HG03064 (cell line): ENCODE measurements around the gene PDCD1LG2.
"Not testable (repeated sequence)": the region's sequence is repeated elsewhere in the genome, so short reads cannot be mapped to it uniquely, and the experiment has no call there.

Source experiments
- ATAC-seq: cut with Tn5 transposase; IDR thresholded peaks from one replicate; pipeline ENCODE4 v1.9.1; 2021; ENCODE audit warnings: low read depth; ENCODE audit not compliant: unreplicated experiment

PDCD1LG2 gene

DNA sequence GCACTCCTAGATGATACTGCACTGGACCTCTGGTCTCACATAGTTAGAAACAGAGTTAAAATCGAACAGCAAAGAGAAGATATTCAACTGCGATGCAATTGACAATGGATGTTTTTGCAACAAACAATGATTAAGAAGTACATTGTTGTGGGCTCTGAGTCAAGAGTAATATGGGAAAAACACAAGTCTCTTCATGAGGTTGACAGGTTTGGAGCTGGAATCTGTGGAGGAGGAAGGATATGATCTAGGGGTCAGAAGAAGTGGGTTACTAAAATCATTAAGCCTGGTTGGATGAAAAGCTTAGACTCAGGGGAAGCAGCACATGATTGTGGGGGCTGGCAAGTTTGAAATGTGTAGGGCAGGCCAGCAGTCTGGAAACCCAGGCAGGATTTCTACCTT lies 53.1 kb downstream of the PDCD1LG2 start:
- ATAC-seq, result no peak

DNA sequence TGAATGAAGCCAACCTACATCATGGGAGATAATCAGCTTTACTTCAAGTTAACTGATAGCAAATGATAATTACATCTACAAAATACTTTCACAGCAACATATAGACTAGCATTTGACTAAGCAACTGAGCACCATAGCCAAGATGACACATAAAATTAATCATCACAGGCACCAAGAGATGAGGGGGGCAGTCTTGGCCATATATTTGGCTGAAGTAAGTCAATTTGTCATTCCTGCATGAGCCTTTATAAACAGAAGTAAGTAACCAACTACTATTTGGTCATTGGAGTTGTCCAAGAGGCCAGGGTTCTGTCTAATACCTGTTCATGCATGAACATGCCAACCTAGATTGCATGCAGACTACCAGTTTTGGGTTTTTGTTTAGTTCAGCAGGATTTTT lies 53.6 kb downstream of the PDCD1LG2 start:
- no peak for ATAC-seq

DNA sequence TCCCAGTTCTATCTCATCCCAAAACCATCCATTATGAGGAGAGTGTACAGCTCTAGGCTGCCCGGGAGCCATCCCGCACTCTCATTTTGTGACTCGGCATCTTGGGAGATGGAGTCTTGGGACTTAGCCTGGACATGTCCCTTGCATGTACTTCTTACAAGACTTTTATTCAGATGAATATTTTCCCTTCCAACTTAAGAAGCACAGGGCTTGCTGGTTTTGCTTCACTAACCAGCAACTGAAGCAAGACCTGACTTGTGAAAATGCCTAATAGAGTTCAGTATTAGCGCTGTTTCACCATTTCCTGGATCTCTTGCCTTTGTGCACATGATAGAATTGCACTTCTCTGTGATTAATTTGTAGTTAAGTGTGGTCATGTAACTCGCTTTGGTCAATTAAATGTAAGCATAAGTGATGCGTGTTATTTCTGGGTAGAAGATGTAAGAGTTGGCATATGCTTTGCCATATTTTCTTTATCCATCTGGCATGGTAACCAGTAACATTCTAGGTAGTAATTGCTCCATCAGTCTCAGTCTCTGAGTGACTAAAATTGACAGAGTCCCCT lies 55.8 kb downstream of the PDCD1LG2 start:
- ATAC-seq, result peak; percentile 45

DNA sequence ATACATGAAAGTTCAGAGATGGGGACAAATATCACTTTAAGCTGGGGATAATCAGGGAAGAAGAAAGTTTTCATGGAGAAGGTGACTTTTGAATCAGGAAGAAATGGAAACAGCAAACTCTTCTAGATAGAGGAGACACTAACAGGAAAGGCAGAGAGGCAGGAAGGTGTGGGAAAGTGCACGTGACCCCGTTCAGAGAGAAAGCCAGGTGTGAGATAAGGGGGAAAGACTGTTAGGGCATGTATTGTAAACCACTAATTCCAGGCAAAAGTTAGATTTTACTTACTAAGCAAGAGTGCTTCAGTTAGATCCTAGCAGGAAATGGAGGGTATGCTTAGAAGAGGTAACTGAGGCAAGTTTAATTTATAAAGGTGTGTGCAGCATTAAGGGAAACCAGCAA lies 58.5 kb downstream of the PDCD1LG2 start:
- no peak for ATAC-seq

DNA sequence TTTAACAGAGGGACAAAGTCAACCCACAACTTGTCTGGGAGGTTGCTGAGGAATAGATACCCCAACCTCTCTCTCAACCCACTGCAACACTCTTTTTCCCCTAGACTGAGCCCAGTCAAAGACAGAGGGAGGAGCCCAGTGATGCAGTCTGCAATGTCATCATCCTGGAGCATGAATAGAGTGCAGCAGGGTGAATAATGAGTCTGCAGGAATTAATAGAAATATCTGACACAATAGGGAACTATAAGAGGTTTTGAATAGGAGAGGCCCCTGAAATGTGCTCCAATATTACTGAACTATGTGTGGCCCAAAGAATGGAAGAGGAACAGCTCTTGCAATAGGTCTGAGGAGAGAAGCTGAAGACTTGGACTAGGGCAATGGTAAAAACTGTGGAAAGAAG lies 59.1 kb downstream of the PDCD1LG2 start:
- no peak for ATAC-seq

DNA sequence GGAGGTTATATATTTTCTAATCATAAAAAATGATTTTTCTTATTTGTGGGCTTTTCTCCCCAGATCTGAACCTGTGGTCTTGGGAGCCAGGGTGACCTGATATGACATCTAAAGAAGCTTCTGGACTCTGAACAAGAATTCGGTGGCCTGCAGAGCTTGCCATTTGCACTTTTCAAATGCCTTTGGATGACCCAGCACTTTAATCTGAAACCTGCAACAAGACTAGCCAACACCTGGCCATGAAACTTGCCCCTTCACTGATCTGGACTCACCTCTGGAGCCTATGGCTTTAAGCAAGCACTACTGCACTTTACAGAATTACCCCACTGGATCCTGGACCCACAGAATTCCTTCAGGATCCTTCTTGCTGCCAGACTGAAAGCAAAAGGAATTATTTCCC lies 59.6 kb downstream of the PDCD1LG2 start:
- ATAC-seq, result no peak

DNA sequence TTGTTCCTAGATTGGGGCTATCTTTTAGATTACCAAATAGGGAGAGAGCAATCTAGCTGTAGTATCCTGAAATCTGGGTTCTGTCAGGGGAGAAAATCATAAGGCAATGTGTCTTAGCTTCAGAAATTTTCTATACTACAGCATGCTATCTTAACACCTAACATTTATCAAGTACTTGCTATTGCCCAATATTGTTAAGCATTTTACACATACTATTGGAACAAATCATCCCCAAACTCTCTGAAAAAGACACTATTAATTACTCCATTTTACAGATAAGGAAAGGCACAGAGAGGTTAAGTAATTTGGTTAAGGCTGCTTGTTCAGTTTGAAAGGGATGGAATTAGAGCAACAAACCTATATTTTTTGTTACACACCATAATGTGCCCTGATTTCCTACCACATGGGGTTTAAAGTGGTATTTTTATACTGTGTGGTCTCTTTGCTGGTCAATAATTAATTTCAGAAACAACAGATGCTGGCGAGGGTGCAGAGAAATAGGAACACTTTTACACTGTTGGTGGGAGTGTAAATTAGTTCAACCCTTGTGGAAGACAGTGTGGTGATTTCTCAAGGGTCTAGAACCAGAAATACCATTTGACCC lies 61.4 kb downstream of the PDCD1LG2 start:
- ATAC-seq, result no peak

DNA sequence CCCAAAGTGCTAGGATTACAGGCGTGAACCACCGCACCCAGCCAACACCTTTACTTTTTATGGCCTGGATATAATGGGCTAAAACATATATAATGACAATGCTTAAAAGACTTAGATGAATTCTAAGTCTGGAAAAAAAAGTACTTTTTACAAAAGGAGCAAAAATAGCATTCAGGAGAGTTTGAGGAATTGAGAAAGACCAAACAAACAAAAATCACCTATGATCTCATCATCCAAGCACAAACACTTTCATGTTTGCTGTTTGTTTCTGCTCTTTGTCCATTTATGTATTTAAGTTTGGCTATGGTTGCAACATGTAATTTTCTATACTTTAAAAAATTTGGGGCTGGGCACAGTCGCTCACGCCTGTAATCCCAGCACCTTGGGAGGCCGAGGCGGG lies 63.8 kb downstream of the PDCD1LG2 start:
- ATAC-seq, result no peak

DNA sequence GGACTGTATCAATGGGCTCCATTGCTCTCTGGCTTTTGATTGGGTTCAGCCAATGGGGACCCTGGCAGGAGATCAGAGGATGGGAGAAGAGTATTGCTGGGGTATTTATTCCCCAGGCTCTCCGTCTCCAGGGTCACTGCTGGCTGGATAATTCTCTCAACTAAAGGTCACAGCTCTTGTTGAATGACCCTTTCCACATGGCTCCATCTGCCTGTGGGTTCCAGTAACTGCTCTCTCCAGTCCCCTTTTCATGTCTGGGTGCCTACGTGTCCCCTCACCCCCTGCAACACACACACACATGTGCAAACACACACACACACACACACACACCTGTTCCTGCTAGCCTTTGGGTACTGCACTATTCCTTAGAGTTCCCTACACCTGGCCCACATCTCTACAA lies 64.7 kb downstream of the PDCD1LG2 start:
- no peak for ATAC-seq

DNA sequence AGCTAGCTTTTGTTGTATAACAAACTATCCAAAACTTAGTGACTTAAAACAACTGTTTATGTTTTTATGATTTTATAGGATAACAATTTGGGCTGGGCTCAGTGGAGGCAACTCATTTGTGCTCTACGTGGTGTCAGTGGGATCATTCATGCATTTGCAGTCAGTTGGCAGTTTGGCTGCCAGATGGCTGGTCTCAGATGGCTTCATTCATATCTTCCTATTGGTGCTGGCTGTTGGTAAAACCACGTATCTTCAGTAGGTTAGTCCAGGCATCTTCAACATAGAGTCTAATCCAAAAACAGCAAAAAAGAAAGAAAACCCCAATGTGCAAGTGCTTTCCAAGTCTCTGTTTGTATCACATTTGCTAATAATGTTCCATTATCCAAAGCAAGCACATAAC lies 66.9 kb downstream of the PDCD1LG2 start:
- no peak for ATAC-seq

DNA sequence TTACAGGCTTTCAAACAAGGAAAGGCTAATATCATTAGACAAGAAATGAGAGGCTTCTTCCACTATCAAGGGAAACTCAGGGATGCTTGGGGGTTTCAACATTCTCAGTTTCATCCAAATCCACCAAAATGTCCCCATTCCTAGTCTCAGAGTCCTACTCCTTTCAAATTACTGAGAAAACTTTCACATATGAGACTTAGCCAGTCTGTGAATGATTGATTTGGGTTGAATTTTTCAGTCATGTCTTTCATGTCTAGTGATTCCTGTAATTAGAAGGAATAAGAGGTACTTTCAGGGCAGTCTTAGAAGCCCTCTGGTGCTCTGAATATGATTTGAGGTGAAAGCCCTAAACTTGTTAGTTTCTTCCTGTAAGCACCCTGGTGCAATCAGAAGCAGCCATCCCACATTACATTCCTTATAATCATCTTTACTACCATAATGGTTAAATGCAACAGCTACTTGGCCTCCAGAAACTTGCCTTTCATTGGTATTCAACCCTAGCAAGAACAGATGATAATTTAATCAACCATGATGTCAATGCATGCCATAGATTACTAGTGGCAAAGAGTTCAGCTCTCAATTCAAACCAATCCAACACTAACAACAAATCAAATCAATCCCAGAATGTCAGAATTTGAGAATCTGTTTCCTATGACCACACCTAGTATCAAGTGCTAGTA lies 67.8 kb downstream of the PDCD1LG2 start:
- ATAC-seq, result no peak

DNA sequence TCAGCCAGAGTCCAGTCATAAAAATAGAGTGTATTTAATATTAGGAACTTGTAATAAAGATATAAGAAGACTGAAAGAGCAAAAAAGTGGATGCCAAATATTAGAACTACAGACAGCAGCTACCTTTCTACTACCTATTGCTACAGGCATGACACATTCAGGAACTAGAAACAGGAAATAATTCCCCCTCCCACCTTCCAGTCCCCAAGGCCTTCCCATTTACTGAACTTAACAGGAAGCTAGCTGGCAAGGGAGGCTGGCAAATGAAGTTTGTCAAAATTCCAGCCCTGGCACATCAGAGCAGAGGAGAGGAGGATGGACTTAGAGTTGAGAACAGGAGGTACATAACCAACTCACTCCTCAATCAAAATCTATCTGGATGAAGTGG lies 68.4 kb downstream of the PDCD1LG2 start:
- no peak for ATAC-seq

DNA sequence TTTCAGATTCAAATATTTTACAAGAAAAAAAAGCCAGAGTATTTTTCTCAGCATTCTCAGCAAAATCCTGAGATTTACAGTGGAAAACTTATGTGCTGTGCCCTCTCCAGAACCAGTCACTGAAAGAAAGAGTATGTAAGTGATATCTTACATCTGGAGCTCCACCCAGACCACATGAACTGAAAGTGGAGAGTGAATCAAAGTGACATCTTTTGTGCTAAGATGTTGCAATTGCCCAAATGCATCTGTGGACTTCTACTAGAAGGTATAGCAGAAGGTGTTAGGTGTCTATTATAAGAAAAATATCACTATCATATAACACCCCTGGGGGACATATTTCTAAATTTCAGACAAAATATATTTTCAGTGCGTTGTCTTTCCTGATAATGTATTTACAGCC lies 69.5 kb downstream of the PDCD1LG2 start:
- no peak for ATAC-seq

DNA sequence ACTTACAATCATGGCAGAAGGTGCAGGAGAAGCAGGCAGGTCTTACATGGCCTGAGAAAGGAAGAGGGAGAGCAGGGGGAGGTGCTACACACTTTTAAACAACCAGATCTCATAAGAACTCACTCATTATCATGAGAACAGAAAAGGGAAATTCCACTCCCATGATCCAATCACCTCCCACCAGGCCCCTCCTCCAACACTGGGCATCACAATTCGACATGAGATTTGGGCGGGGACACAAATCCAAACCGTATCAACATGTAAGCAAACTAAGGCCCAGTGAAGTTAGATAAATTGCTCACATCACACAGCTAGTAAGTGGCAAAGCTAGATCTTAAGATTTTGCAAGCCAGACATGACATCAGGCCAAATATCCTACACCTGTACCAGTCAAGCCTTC lies 70.3 kb downstream of the PDCD1LG2 start:
- no peak for ATAC-seq

DNA sequence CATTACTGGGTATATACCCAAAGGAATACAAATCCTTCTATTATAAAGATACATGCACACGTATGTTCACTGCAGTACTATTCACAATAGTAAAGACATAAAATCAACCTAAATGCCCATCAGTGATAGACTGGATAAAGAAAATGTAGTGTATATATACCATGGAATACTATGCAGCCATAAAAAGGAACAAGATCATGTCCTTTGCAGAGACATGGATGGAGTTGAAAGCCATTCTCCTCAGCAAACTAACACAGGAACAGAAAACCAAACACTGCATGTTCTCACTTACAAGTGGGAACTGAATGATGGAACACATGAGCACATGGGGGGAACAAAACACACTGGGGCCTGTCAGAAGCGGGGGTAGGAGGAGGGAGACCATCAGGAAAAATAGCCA lies 71.4 kb downstream of the PDCD1LG2 start:
- not testable (repeated sequence) for ATAC-seq

DNA sequence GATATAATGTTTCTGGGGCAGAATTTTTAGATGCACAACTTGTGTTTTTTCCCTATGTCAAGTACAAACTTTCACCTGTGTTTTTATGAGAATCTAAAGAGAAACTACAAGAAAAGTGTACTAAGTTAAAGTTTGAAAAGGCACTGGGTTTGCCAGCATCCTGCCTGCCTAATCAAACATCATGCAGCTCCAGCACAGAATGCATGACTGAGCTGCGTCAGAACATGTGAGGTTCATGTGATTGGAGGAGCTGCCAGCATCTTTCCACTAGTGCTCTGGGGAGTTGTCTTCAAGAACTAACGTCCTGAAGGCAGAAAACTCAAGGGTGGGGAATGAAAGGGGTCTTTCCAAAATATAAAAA lies 72.5 kb downstream of the PDCD1LG2 start:
- peak; percentile 54 for ATAC-seq

DNA sequence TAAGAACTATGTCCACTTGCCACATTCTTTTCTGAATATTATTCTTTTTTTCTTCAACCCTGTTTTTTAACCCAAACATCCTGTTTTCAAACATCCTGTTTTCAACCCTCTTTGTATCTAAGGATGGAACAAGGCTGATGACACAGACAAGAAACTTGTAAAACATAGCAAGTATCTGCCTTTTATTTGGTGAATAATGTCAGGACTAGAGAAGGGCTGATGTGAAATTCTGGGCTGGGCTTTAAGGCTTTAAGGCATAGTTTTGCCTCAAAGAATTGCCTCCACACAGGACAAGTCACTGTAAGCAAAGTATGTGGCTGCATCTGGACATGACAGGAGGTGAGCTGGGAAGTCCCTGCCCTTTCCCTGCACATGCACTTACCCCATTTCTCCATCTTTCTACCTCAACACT lies 76.1 kb downstream of the PDCD1LG2 start:
- no peak for ATAC-seq

DNA sequence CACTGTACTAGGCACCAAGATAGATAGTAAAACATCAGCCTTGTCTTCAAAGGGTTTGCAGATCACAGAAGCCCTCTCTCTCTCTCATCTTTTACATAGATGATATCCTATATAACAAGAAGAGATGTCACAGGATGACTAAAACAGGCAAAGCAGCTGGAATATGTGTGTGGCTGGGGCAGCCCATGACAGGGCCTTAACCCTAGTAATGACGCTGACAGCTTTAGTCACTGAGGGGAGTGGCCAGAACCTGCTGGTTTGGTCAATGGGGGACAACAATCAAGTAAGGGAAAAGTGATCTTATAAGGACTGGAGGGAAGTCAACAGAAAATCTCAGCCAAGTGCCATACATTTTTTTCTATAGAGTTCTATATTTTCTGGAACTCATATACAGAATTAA lies 76.7 kb downstream of the PDCD1LG2 start:
- no peak for ATAC-seq

DNA sequence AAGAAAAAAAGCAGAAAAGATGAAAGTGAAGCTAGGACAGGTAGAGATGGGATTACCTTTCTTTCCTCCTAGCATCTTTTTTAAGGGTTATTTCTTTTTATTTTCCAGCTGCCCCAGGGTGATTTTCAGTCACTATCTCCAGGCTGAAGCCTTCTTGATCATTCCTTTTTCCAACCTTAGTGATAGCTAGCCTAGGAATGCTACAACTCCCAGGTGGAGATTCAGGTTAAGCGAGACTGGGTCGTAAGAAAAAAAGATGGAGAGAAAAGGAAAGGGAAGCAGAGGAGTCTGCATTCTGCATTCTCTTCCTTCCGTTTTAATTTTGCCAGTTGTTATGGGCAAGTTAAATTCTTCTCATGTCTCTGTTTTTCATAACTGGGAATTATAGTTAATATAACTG lies 81.9 kb downstream of the PDCD1LG2 start:
- no peak for ATAC-seq

DNA sequence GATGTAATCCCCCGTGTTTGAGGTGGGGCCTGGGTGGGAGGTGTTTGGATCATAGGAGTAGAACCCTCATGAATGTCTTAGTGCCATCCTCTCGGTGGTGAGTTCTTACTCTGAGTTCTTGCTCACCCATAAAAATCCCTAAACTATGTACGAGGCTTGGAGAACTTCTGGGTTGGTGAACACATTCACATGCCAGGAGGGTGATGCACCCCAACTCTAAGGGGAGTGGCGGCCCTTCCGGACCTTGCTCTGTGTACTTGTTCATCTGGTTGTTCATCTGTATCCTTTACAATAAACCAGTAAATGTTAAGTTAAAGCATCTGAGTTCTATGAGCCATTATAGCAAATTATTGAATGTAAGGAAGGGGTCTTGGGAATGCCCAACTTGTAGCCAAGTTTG lies 82.6 kb downstream of the PDCD1LG2 start:
- ATAC-seq, result no peak

DNA sequence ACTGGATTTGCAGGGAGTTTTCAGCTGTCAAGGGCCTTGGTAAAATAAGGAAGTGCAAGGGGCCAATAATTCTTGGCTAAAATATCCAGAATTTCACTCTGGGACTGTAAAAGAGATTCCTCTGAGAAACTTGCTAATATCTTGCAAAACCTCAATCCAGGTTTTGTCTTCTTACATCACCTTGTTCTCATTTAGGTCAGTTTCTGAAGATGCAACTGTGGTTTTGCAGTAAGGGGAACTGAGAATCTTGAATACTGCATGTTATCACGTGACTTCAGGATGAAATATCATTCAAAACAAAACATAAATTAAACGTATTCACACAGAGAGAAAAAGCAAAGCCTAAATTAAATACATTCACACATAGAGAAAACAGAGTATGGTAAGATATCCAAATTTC lies 83.6 kb downstream of the PDCD1LG2 start:
- peak; percentile 41 for ATAC-seq

DNA sequence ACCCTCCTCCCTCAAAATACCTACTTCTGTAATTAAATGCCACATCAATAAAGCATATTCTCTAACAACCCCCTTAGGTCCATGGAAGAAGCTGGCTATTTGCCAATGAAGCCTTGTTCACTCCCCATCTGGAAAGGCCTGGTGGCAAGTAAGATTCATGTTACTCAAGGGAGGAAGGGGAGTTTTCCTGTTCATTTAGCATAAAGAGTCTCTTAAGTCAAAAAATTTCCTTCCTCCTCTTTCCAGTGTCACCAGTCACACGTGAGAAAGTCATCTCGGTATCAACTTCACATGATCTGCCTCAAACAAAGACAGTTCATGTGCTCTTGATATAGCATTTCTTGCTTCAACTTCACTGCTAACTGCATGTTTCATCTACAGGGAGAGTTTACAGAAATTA lies 85.8 kb downstream of the PDCD1LG2 start:
- ATAC-seq, result no peak
